Liver (tissue), 3 donors: ENCODE results near the gene FOLR3.

ENCODE experiments used
- FOXA1 ChIP-seq: IDR thresholded peaks from 2 replicates; pipeline ENCODE4 v1.6.1; 2016; ENCODE audit warnings: antibody characterized with exemption
- HNF4A ChIP-seq, 2 donors: conservative IDR thresholded peaks; 2 replicates each; pipeline ENCODE4 v1.6.1; 2016; ENCODE audit warnings: antibody characterized with exemption in 2 of 2, mild to moderate bottlenecking in 2 of 2
- HNF4G ChIP-seq: IDR thresholded peaks from 2 replicates; pipeline ENCODE4 v1.6.1; 2016; ENCODE audit warnings: antibody characterized with exemption
- JUND ChIP-seq, 2 donors: IDR thresholded peaks; 2 replicates each; pipeline ENCODE4 v1.6.1; 2016; ENCODE audit warnings: antibody characterized with exemption in 2 of 2
- RAD21 ChIP-seq, 2 donors: IDR thresholded peaks; 2 replicates each; pipeline ENCODE4 v1.6.1; 2016; ENCODE audit warnings: antibody characterized with exemption in 2 of 2, mild to moderate bottlenecking in 2 of 2
- SP1 ChIP-seq: IDR thresholded peaks from 2 replicates; pipeline ENCODE4 v1.6.1; 2018; ENCODE audit warnings: antibody characterized with exemption, mild to moderate bottlenecking
- YY1 ChIP-seq: IDR thresholded peaks from 2 replicates; pipeline ENCODE4 v1.6.1; 2016; ENCODE audit warnings: antibody characterized with exemption, mild to moderate bottlenecking
- ZBTB33 ChIP-seq: IDR thresholded peaks from 2 replicates; pipeline ENCODE4 v1.6.1; 2016; ENCODE audit warnings: antibody characterized with exemption
- TF ChIP-seq, protein P1 (sequence below): fragments of 150-350 bp; IDR thresholded peaks from 2 replicates; pipeline ENCODE4 v1.5.1; 2017; ENCODE audit warnings: improper control_type of control experiment, low read depth, low read length; ENCODE audit not compliant: missing input control
- TF ChIP-seq, protein P2 (sequence below): IDR thresholded peaks from 2 replicates; pipeline ENCODE4 v1.6.1; 2016; ENCODE audit warnings: antibody characterized with exemption, mild to moderate bottlenecking
- TF ChIP-seq, protein P3 (sequence below): IDR thresholded peaks from 2 replicates; pipeline ENCODE4 v1.6.1; 2016; ENCODE audit warnings: antibody characterized with exemption
- donor health status: healthy.
- donor health status: healthy.

- TF ChIP-seq, protein P1, sequence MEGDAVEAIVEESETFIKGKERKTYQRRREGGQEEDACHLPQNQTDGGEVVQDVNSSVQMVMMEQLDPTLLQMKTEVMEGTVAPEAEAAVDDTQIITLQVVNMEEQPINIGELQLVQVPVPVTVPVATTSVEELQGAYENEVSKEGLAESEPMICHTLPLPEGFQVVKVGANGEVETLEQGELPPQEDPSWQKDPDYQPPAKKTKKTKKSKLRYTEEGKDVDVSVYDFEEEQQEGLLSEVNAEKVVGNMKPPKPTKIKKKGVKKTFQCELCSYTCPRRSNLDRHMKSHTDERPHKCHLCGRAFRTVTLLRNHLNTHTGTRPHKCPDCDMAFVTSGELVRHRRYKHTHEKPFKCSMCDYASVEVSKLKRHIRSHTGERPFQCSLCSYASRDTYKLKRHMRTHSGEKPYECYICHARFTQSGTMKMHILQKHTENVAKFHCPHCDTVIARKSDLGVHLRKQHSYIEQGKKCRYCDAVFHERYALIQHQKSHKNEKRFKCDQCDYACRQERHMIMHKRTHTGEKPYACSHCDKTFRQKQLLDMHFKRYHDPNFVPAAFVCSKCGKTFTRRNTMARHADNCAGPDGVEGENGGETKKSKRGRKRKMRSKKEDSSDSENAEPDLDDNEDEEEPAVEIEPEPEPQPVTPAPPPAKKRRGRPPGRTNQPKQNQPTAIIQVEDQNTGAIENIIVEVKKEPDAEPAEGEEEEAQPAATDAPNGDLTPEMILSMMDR: no peak
- TF ChIP-seq FOXA1: no peak
- TF ChIP-seq RAD21 (IDR thresholded peaks at IDR 0.05): no peak
- TF ChIP-seq, protein P2, sequence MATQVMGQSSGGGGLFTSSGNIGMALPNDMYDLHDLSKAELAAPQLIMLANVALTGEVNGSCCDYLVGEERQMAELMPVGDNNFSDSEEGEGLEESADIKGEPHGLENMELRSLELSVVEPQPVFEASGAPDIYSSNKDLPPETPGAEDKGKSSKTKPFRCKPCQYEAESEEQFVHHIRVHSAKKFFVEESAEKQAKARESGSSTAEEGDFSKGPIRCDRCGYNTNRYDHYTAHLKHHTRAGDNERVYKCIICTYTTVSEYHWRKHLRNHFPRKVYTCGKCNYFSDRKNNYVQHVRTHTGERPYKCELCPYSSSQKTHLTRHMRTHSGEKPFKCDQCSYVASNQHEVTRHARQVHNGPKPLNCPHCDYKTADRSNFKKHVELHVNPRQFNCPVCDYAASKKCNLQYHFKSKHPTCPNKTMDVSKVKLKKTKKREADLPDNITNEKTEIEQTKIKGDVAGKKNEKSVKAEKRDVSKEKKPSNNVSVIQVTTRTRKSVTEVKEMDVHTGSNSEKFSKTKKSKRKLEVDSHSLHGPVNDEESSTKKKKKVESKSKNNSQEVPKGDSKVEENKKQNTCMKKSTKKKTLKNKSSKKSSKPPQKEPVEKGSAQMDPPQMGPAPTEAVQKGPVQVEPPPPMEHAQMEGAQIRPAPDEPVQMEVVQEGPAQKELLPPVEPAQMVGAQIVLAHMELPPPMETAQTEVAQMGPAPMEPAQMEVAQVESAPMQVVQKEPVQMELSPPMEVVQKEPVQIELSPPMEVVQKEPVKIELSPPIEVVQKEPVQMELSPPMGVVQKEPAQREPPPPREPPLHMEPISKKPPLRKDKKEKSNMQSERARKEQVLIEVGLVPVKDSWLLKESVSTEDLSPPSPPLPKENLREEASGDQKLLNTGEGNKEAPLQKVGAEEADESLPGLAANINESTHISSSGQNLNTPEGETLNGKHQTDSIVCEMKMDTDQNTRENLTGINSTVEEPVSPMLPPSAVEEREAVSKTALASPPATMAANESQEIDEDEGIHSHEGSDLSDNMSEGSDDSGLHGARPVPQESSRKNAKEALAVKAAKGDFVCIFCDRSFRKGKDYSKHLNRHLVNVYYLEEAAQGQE: no peak
- no peak for TF ChIP-seq JUND (IDR thresholded peaks at IDR 0.05)
- TF ChIP-seq, protein P3, sequence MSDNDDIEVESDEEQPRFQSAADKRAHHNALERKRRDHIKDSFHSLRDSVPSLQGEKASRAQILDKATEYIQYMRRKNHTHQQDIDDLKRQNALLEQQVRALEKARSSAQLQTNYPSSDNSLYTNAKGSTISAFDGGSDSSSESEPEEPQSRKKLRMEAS: no peak
- no peak for TF ChIP-seq HNF4G
- TF ChIP-seq ZBTB33: no peak
- TF ChIP-seq SP1: no peak
- TF ChIP-seq YY1: no peak
- TF ChIP-seq HNF4A (conservative IDR thresholded peaks at IDR 0.05): no peak
Measured at GRCh38 chr11:72123117-72123653, 12.3 kb upstream of the FOLR3 start.
